GM11168 (cell line): ENCODE results near the gene DGKQ.
"Not testable (repeated sequence)": the region's sequence is repeated elsewhere in the genome, so short reads cannot be mapped to it uniquely, and the experiment has no call there.

Source experiments
- in situ Hi-C: fragments of 300-500 bp; cut with MboI; formaldehyde crosslinking; loops from one replicate; pipeline ENCODE4 v1.12.0; 2022; ENCODE audit warnings: low sequenced_read_pairs; ENCODE audit not compliant: unreplicated experiment

Gene DGKQ

DNA sequence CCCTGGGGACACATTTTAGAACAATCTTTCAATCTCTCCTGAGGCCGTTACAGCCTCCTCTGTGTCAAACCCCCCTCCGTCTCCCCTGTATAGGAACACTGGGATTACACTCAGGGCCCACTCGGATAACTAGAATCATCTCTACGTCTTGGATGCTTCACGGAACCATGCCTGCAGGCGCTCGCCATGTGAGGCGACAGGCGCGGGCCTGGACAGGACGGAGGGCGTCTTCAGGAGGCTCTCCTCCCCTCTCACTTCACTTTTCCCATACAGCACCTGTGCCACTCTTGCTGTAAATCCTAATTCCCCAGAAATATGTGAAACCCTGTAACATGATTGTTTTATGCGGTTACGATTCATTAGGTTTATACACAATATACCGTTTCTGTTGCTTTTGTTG lies 9.4 kb upstream of the DGKQ start:
- in situ Hi-C loops = no loop called here

DNA sequence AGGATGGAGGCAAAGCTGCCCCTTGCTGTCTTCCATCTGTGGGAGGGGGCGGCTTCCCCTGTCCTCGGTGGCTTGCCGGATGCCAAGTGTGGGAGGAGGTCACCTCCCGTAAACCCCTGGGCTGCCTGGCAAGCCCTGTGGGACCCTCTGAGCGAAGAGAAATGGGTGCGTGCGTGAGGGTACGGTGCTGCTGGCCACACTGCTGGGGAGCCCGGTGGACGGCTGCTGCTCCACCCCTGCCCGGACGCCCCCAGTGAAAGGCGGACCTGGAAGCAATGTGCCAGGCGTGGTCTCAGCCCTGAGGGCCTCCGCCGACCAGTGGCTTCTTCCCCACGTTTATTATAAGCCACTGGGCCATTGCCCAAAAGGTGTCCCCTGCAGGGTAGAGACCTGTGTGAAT lies 8.9 kb upstream of the DGKQ start:
- in situ Hi-C loops = no loop called here

DNA sequence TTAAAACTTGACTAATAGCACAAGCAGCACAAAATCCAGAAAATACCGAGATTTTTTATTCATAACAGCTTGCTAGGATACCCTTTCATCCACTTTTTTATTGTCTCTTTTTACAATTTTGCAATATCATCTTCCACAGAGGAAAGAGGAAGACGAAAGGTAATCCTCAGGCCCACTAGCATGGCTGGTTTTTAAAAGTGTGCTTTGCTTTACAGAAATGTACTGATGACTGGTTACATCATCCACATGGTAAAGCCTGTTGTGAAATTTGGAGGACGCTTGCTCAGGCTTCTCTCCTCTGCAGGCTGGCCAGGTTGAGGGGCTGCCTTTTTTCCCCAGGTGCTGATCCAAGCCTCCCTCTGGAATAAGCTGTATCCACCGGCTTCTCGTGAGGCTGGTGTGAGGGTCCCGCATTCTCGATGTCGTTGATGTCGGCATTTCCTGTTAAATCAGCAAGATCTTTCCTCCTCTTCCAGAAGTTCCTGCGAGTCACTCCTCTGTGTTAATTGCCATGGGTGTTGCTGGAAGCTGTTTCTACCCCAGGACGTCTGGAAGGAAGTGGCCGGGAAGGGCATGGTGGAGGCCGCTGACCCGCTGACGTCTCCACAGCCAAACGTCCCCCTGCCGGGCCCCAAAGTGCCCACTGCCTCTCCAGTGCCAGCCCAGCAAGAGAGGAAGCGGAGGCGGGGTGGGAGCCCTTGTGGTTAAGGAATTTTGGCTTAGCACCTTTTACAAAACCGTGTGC lies 5.8 kb upstream of the DGKQ start:
- in situ Hi-C loops = no loop called here

DNA sequence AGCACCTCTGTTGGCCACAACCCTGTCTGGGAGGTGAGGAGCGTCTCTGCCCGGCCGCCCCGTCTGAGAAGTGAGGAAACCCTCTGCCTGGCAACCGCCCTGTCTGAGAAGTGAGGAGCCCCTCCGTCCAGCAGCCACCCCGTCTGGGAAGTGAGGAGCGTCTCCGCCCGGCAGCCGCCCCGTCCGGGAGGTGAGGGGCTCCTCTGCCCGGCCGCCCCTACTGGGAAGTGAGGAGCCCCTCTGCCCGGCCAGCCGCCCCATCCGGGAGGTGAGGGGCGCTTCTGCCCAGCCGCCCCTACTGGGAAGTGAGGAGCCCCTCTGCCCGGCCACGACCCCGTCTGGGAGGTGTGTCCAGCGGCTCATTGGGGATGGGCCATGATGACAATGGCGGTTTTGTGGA lies 2.6 kb upstream of the DGKQ start:
- in situ Hi-C loops = not testable (repeated sequence)

DNA sequence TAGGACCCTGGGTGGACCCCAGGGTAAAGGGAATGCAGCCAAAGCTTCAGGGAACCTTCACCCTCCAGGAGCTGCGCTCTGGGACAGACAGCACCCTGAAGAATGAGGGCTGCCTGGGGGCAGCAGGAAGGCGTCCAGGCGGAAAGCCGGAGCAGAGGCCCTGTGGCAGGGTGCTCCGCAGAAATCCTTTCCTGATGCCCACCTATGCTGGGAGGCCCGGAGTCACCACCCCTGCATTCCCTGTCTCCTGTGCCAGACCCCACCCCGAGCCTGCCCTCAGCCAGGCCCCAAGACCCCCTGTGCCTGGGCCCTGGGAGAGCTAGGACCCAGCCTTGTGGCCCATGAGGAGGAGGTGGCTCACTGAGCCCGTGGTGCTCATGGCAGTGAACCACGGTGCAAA lies 1.3 kb upstream of the DGKQ start:
- in situ Hi-C loops = no loop called here

DNA sequence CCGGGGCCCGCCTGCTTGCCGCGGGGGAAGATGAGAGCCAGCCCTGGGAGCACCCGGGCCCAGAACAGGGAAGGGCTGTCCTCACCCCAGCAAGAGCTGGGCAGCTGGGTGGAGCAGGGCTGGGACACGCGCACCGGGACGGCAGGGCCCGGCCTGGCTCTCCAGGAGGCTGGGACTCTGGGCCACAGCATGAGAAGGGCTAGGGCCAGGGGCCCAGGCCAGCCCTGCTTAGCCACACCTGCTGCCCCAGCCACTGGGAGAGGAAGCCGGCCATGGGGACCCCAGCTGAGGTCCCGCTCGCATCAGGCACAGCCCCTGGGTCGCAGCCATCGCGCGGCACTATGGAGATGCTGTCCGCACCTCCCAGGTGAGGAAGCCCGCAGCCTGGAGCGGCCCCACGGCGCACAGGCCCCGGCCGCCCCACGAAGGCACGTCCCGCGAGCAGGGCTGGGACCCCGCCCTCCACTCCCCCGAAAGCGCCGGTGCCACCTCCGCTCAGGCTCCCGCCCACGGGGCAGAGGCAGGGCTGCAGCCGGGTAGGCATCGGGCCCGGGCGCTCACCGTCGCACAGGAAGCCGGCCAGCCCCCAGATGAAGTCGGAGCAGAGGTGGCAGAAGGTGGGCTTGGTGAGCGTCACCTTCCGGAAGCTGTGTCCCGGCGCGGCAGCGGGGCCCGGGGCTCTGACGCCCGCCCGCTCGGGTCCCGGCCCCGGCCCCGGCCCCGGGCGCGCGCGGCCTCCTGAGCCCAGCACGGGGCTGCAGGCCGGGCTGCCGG lies 531 bp downstream of the DGKQ start:
- in situ Hi-C loops = no loop called here

DNA sequence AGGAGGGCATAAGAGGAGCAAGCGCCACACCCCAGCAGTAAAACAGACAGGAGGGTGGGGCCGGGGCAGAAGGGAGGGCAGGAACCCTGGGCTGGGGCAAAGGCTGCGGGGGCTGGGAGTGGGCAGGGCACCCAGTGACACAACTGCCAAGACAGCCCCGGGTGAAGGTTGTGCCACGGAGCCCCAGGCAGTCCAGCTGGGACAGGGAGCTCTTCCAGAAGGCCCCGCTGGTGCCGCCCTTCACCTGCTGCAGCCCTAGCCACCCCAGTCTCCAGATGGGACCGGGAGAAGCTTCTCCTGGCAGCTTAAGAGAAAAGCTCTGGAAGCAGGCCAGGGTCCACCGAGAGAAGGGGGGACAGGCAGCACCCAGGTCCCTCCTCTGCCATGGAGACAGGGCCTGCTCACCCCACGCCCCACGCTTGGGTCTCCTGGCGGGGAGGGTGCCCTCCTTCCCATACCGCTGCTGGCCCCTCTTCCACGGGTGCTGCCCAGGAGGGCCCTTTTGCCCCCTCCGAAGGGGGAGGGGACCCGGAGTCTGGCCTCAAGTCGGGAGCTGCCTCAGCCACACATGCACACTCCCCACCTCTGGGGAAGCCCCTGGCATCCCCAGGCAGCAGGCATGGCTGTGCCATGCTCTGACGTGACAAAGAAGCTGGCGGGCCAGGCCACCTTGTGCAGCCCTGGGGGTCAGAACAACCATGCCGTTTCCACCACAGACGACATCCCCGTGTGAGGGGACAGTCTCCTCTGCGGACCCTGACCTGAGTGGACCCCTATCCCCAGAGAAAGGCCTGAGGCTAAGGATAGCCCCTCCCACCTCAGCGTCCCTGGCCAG lies 1.5 kb downstream of the DGKQ start:
- in situ Hi-C loops = no loop called here

DNA sequence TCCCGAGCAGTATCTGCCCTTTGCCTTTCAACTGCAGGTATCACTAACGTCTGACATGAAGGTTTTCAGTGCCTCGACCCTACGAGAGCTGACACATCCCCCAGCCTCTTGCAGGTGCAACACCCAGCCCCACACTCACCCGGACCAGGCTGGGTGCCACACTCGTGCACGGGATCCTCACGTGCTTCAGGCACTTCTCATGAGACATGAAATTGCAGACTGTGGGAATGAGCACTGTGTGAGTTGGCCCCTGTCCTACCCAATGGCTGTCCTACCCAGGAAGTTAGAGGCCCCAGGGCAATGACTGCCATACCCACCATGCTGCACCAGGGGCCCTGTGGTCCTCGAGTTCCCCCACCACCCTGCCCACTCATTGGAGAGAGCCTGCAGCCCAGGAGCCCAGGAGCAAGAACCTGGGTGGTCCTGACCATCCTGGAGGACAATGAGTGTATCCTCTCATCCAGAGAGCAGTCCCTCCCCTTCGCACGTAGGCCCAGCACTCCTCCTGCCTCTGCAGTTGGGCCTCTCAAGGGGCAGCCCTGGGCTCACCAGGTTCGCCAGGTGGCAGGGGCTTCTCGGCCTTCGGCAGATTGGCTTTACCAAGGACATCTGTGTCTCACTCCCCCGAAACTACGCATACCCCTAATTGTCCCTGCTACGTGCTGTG lies 2.4 kb downstream of the DGKQ start:
- in situ Hi-C loops = no loop called here

DNA sequence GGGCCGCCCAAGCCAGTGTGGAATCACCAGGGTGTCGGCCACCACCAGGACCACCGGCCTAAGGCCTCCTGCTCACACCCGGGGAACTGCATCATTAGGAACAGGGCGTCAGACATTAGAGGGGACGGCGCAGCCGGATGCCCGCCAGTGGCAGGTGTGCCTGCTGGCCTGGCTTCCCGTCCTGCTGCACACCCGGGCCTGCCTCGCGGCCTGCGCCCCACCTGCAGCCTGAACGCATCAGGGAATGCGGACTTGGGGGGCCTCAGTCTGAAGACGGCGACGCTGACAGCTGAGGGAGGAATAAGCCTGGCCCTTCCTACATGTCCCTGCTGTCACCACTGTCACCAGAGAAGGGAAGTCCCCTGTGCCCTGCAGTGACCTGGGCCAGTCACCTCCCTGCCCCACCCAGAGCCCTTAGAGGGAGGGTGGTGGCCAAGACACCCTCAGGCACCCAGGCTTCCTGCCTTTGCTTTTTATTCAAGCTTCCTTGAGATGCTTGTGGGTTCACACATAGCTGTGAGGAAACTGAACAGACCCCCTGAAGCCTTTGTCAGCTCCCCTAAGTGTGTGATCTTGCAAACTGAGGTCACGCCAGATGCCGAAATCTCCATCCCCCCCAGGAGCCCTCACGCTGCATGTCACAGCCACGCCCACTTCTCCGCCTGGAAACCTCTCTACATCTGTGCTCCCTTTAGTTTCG lies 3.2 kb downstream of the DGKQ start:
- in situ Hi-C loops = no loop called here

DNA sequence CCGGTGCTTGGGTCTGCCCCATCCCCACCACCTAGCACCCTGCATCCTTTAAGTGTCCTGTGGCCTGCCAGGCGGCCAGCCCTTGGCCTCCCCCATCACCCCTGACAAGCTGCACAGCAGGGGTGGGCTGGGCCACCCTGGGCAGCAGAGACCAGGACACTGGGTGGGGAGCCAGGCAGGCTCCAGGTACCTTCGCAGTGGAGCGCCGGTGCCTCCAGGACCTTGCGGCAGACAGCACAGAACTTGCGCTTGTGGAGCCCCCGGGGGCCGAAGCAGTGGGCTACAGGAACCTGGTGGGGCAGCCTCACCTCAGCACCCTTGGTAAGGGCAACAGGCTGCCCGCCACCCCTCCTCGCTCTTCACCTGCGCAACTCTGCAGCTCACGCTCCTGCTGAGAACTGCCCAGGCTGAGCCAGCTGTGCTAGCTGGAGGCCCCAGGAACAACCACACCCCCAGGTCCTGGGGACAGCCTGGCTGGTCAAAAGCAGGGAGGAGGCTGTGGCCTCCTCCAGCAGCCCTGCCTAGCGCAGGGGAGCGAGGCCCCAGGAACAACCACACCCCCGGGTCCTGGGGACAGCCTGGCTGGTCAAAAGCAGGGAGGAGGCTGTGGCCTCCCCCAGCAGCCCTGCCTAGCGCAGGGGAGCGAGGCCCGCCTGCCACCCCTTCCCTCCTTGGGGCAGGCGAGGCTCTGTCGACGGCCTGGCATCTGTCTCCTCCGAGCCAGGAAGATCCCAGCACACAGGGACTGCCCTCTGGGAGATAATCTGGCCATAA lies 4.6 kb downstream of the DGKQ start:
- in situ Hi-C loops = no loop called here

DNA sequence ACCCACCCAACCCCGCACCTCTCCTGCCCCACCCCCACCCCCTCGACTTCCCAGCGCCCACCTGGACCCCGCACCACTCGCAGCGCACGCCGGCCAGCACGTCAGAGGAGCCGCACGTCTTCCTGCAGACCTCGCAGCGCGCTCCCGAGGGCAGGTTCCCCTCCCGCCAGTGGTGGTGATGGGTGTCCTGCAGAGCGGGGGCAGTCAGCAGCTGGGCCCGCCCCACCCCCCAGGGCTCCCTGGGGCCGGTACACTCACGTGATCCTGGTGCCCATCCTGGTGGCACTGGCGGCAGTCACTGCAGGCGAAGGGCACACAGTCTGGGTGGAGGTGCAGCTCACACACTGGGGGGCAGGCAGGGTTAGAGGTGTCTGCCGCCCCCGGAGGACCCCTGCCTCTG lies 5.1 kb downstream of the DGKQ start:
- in situ Hi-C loops = no loop called here

DNA sequence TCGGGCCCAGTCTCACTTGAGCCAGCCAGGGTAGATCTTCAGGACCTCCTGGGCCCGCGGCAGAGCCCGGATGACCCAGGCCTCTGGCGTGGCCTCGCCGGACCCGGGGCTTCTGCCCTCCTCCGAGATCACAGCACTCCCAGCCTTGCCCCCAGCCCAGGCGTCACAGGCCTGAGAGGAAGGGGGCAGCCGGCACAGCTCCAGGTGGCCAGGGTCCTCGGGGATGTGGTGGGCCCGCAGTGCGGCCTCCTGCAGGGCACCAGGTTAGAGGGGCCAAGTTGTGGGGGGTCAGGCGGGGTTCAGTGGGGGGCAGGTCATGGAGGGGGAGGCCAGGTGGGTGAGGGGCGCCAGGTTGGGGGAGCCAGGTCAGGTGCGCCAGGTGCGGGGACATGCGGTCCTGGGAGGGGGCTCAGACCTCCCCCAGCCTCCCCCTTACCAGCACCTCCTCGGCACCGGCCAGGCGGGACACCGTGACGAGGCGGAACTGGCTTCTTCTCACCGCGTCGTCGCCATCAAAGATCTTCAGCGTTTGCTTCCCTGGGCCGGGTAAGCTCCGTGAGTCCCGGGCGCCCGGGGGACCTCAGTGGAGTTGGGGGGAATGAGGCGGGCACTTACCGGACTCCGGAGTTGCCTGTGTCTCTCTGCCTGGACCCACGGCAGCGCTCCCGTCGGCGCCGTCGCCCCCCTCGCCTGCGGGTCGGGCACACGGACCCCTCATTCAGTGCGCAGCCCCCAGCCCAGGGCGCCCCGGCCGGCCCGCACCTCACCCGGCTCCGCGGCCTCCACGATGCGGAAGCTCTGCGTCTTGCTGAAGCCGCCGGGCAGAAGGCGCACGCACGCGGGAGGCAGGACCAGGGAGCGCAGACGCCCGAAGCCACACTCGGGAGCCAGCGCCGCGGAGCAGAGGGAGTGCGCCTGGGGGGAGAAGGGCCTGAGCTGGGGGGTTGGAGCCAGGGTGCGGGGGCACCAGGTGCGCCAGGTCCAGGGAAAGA lies 6.0 kb downstream of the DGKQ start:
- in situ Hi-C loops = no loop called here

DNA sequence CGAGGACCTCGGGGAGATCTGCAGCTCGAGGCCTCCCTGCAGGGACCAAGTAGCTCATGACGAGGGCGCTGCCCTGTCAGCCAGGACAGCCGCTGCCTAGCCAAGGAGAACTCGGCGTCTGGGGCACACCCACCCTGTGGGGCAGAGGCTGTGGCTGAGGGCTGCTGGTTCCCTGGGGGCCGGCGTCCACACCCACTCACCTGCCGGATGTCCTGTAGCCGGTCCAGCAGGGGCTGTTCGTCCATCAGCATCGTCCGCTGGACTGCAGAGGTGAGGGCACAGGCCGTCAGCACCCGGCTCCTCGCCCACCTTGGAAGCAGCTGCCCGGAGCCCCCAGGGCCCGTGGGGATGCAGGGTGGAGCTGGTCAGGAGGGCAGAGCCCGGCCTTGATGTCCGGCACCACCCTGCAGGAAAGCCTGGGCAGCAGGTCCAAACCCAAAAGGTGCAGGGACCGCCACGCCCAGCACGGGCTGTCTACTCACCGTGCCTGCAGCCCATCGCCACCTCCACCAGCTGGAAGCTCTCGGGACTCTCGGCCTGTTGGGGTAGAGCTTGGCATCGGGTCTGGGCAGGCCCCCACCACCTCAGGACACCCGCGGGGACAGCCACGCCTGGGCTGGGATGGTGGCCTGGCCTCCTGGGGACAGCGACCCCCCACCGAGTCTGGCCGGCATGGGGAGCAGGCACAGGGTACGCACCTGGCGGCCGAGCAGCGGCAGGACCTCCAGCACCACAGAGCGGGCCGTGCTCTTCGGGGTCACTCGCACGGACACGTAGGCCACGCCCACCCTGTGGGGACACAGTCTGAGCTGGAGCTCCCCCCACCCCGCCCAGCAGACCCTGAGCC lies 6.9 kb downstream of the DGKQ start:
- in situ Hi-C loops = no loop called here

DNA sequence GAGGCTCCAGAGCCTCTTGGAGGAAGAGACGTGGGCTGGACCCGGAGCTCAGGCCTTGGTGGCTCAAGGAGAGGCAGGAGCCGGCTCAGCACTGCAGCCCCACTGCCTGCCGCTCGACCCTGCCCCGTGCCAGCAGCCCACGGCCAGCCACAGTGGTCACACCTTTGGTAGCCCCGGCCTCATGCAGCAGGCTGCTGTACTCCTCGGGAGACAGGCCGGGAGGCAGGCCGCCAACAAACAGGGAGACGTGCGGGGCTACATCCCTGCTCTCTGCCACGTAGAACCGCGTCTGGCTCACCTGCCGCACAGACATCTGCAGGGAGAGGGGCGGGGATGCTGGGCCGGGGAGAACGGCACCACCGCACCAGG lies 7.6 kb downstream of the DGKQ start:
- in situ Hi-C loops = no loop called here

DNA sequence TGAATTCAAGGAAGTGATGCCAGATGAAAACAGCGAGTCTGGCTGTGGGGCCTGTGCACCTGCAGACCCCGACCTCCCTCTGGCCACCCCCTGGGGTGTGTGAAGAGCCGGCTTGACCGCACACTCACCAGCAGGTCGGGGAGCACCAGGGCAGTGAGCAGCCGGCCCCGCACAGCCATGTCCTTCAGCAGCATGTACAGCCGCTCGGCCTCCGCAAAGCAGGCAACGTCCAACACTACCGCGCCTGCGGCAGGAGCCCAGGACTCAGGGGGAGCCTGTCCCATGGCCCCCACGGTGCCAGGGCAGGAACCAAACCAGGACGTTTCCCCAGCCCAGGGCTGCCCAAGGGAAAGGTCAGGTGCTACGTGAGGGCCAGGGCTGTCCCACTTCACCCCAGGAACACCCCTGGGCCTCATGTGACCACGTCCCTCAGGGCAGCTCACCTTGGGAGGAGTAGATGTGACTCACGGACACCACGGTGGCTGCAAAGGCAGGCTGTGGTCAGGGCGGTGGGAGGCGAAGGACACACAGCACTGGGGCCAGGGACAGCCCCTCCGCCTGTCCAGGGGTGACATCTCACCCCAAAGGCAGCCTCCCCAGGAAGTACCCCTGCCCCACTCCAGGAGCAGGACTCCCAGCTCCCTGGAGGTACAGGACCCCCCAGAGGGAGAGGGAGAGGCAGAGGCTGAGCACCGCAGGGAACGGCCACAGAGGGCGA lies 8.2 kb downstream of the DGKQ start:
- in situ Hi-C loops = no loop called here

DNA sequence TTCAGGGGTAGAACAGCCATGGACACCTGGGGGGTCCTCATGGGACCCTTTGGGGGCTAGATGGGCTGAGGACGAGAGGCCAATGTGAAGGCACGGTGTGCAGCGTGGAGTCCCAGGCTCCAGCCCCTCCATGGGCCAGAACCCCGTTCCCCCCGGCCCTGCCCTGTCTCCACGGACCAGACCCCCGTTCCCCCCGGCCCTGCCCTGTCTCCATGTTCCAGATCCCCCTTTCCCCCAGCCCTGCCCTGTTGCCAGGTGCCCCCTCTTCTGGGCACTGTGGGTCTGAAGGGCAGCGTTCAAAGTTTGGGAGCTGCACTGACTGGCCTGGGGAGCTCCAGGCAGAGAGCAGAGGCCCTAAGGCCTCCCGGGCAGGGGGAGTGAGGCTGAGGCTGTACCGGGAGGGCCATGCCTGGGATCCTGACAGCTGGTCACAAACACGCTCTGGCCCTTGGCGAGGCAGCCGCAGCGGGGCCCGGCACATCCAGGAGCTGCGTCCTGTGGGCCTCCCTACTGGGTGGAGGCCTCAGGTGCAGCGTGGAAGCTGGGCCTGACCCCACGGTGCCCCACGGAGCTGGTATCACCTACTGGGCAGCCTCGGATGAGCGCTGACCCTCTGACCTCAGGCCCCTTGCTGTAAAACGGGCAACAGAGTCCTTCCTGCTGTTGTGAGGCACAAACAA lies 8.9 kb downstream of the DGKQ start:
- in situ Hi-C loops = no loop called here
